ENCODE measurements around the gene SUPT4H1. TPM values are rescaled to one million over a fixed set of nuclear protein-coding genes. Genes with fewer than 3 reads are reported as not detected.
"Not testable (repeated sequence)": the region's sequence is repeated elsewhere in the genome, so short reads cannot be mapped to it uniquely, and the experiment has no call there.

Gene SUPT4H1
- polyA plus RNA-seq, 1 donor: 121 TPM

- no peak for DNase-seq
Measured at GRCh38 chr17:58341861-58342475, 10.0 kb downstream of the SUPT4H1 start.

- not testable (repeated sequence) for DNase-seq
Measured at GRCh38 chr17:58341136-58341860, 10.7 kb downstream of the SUPT4H1 start.

- DNase-seq: no peak
Measured at GRCh38 chr17:58340405-58340876, 11.6 kb downstream of the SUPT4H1 start.

DNA sequence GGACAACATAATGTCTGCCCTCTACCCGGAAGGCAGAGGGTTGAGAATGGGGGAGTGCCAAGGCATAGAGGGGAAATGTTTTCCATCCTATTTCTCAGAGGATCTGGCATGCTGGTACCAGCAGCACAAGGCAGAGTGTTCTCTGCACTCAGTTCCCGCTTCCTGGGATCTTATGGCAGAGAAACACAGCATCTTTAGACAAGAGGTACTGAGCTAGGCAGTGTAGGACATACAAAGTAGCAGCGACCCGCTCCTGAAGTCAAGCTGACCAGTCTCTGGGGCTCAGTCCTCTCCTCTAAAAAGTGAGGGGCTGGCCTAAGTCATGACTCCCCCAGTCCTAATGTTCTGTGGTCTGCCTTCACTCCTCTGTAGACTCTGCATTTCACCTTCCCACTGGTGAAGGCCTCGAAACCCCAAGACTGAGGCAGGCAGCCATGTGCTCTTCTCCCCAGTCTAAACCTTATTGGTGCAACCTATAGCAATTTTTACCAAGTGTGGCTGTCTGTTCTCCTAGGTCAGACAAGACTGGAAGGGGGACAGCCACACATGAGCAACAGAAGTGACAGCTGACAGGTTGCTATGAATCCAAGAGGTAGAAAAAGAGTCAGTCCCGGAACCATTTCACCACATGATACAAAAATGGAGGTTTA, 12.1 kb downstream of the SUPT4H1 start:
- no peak for DNase-seq

- no peak for DNase-seq
Measured at GRCh38 chr17:58338841-58339754, 12.9 kb downstream of the SUPT4H1 start.

GRCh38 chr17:58338454-58338840, 13.6 kb downstream of the SUPT4H1 start:
- DNase-seq: no peak

- DNase-seq: peak; percentile 60
Measured at GRCh38 chr17:58337600-58338453, 14.2 kb downstream of the SUPT4H1 start.

GRCh38 chr17:58337210-58337599, 14.8 kb downstream of the SUPT4H1 start:
- DNase-seq: no peak

- no peak for DNase-seq
Measured at GRCh38 chr17:58336456-58337209, 15.4 kb downstream of the SUPT4H1 start.

DNA sequence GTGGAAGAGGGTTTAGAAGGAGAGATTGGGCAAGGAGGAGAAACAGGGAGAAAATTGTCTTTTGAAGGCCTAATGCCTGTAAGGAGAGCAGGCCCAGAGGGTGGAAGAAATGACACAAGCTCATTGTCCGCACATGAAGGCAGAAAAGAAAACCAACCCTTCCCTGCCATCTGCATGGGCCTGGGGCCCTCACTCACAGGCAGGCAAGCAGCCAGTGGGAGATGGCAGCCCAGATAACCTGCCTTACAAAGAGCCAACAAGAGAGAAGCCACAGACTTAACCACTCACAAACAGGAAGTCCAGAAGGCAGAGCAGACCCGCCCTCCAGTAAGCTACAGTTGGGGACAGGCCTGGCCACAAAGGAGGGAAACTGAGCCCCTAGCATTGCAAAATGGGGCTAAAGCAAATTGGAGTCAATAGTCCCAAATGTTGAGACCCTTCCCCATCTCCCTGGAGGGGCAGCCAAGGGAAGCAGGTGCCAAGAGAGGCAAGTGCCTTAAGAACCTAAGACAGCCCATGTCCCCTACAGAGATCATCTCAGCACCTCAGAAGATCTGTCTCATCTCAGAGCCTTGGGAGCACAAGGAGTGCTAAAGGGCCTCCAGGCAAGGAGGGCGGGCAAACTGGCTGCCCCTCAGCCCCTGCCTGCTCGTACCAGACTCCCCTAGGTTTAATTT, 16.1 kb downstream of the SUPT4H1 start:
- DNase-seq: no peak

DNA sequence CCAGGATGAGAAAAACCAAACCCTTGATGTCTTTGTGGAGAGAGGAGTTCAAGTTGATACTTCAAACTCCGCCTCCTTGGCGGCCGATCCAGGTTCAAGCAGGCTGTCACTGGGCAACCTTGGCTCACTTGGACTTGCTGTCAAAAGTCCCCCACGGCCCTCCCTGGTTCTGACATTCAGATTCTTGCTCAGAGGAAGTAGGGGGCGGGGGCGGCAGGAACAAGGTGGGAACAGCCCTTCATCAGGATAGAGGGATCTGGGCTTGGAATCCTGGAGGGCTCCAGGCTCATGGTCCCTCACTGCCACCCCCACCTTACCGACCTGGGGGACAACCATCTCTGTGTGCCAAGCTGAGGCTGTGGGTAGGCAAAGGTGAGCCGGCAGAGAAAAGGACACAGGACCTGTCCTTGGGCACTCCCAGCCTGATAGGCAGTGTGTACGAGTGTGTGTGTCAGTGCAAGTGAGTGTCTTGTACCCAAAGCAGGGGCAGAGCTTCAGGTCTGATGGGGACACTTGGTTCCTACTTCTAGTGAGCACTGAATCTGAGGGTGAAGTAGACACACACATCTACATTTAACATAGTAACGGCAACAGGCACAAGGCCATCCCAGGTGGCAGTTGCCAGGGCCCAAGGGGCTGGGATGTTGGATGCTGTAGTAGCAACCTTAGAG, 16.8 kb downstream of the SUPT4H1 start:
- DNase-seq: no peak

DNA sequence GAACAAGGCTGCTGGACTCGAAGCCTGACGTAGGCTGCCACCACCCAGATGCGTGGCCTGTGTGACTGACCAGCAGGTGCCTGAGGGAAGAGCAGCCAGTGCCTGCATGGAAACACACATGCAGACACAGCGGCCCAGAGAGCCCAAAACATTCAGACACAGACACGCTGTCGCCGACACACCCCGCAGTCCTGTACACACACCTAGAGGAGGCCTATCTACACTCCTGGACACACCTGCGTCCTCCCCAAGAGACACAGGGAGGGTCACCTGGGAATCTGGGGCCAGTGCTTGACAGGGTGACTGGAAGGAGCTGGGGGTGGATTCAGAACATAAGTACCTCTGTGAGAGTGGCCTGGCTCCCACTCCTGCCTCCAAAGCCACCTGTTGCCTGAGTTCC, 17.3 kb downstream of the SUPT4H1 start:
- DNase-seq: no peak

DNA sequence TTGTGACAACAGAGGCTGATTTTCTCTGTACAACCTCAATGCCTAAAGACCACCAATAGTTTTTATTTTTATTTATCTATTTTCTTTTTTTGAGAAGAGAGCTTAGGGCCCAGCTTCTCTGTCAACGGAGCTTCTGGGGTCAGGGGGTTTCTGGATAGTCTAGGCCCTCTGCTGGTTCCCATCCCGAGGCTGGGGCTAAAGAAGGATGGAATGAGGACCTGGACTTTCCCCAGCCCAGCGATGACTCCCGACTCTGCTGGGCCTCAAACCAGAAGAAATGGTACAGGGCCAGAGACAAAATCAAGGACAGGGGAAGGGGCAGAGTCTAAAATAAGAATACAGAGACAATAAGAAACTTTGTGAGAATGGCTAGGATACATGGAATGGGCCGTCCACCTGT, 17.7 kb downstream of the SUPT4H1 start:
- DNase-seq: no peak

DNA sequence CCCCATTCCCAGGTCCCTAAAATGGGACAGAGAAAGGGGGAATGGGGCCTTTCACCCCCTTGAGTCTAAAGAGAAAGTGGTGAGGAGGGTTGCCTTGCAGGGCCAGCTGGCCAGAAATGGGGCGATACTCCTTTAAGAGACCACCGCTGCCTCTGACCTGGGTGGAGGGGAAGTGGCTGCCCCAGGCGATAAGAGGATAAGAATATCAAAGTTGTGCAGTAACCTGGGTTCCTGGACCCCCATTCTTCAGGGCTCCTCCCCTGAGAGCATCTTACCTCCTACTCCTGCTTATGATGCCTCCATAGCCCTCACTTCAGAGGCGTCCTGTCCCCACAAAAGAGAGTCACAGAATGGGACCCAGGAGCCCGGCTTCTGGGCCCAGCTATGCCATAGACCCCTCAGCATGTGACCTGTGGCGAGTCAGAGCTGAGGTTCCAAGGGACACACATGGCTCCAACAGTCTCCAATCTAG, 18.2 kb downstream of the SUPT4H1 start:
- DNase-seq: no peak

DNA sequence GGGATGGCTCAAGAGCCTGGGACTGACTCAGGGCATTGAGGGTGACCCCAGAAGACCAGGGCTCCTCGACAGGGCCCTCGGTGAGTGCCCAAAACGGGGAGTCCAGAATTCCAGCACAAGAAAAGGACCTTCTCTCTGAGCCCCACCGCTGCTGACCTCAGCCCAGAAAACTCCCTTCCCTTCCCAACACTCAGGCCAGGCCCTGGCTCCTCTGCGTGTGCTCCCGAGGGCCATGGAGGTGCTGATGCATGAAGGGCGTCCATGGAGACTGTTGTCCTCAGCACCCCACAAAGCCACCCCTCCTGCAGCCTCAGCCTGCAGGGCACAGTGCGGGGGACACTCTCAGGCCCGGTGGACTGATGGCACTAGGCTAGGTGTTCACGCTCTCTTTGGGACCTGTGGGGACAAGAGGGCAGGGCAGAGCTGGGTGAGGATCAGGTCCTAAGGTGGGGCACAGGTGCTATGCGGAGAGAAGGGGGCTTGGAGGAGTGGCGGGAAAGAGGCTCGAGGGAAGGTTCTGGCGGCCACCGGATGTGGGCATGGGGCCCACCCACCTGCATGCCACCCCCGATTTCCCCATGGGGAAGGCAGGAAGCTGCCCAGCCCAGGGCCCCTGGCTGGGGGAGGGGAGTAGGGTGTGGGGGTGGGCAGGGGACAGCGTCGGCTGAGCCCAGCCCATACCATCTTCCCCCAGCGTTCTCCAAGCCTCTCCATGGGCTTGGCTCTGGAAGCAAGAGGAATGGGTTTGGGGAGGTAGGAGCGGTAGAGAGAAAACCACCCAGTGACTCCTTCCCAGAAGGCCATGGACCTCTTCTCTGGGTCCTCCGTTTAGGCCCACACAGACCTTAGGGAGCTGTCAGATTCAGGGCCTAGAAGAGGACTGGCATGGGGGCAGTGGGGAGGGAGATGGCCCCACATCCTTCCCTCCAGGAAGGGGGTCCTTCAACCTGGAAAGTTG, 18.9 kb downstream of the SUPT4H1 start:
- DNase-seq: no peak

DNA sequence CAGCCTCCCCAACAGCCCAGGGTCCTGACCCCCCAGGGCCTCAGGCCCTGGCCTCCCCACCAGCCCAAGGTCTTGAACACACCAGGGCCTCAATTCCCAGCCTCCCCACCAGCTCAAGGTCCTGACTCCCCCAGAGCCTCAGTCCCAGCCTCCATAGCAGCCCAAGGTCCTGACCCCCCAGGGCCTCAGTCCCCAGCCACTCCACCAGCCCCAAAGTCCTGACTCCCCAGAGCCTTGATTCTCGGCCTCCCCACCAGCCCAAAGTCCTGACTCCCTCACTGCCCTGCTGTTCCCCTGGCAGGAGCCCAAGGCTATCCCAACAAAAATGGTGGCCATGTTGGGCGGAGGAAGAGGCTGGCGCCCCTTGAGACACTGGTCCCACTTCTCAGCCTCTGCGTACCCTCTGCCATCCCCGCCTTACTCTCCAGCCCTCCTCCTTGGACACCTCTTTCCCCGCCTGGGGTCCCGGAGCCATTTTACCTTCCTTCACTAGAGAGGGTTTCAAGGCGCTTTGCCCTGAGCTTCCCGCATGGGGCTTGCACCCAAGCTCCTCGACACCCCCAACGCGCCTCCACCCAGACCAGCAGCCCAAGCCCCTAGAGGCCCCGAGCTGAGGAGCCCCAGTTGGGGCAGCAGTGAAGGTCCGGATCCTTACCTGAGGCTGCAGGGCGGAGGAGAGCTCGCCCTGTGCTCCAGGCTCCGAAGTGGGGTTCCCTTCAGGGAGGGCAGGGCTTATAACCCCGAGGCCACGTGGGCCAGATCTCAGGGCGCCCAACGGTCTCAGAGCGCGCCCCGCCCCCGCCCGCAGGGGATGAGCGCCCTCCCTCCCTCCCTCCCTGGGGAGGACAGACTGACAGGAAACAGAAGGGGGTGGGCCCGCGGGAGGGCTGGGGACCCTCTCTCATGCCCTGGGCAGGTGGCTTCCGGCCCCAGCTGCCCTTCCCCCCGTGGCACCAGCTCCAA, 19.9 kb downstream of the SUPT4H1 start:
- no peak for DNase-seq

Data from left kidney (tissue), 2 donors.